ENCODE data around the gene LIPT2. TPM values are rescaled to one million over a fixed set of nuclear protein-coding genes. Genes with fewer than 3 reads are reported as not detected.

Gene LIPT2
- total and polyA plus RNA-seq, 12 donors: 0.93 to 3.8 (median 1.6) TPM

GRCh38 chr11:74507582-74507981 is 14.1 kb upstream of the LIPT2 start:
- H3K27ac ChIP-seq: no peak overlapping the region
- TF ChIP-seq CTCF (IDR thresholded peaks at IDR 0.05): no peak
- intact Hi-C loops (cut with DNase I): no loop called here

GRCh38 chr11:74506823-74507222 is 13.3 kb upstream of the LIPT2 start:
- Histone ChIP-seq H3K36me3 (no peaks in the 10 kb centered on the region), H3K27ac (no peak overlapping the region), H3K27me3 (no peaks in the 10 kb centered on the region), H3K4me3 (no peak overlapping the region), H3K9me3 (peaks cover 0 to 11% (median 0%) of the 10 kb centered on the region in 11 donors), H3K4me1 (no peaks in the 10 kb centered on the region)
- intact Hi-C loops (cut with DNase I): no loop called here
- DNase-seq (no peak), ATAC-seq (no peak)
- 88 to 93% methylated on average over 1 of the region's 1 CpG for WGBS, 2 donors
- TF ChIP-seq CTCF (IDR thresholded peaks at IDR 0.05): no peak

More at GRCh38 chr11:74507582-74507981, 14.1 kb upstream of the LIPT2 start:
- H3K36me3 ChIP-seq: no peaks in the 10 kb centered on the region
- WGBS, 2 donors: 74 to 85% methylated on average over 2 of the region's 2 CpGs
- H3K9me3 ChIP-seq: peaks cover 0 to 7% (median 0%) of the 10 kb centered on the region in 11 donors
- no peak overlapping the region for H3K4me3 ChIP-seq
- no peak for DNase-seq
- H3K27me3 ChIP-seq: no peaks in the 10 kb centered on the region
- H3K4me1 ChIP-seq: no peaks in the 10 kb centered on the region
- ATAC-seq: no peak

- Histone ChIP-seq H3K4me1 (no peaks in the 10 kb centered on the region), H3K36me3 (no peaks in the 10 kb centered on the region), H3K27ac (no peak overlapping the region), H3K9me3 (peaks cover 0 to 11% (median 0%) of the 10 kb centered on the region in 11 donors), H3K27me3 (no peaks in the 10 kb centered on the region), H3K4me3 (no peak overlapping the region)
- no peak for DNase-seq
- no peak for TF ChIP-seq CTCF (IDR thresholded peaks at IDR 0.05)
- WGBS, 2 donors: 83 to 86% methylated on average over 4 of the region's 4 CpGs
- intact Hi-C loops (cut with DNase I): no loop called here
- ATAC-seq: no peak
These were observed 12.4 kb upstream of the LIPT2 start for GRCh38 chr11:74505911-74506310.

- Histone ChIP-seq H3K27me3 (no peaks in the 10 kb centered on the region), H3K27ac (no peak overlapping the region), H3K36me3 (no peaks in the 10 kb centered on the region), H3K4me3 (no peak overlapping the region), H3K9me3 (peaks cover 0 to 11% (median 0%) of the 10 kb centered on the region in 11 donors), H3K4me1 (no peaks in the 10 kb centered on the region)
- WGBS, 2 donors: 95 to 98% methylated on average over 1 of the region's 1 CpG
- ATAC-seq (no peak), DNase-seq (no peak)
- TF ChIP-seq CTCF (IDR thresholded peaks at IDR 0.05): no peak
- intact Hi-C loops (cut with DNase I): no loop called here
These were observed 10.7 kb upstream of the LIPT2 start for GRCh38 chr11:74504100-74504691.

Measured in heart right ventricle (tissue), 16 donors.